GM23248 (cell line): ENCODE measurements around the gene AKR1D1.

Experiments
- EZH2 ChIP-seq: fragments of 200-600 bp; sonication (generic); IDR thresholded peaks from 2 replicates; pipeline ENCODE4 v1.6.1; 2018; ENCODE audit warnings: antibody characterized with exemption, mild to moderate bottlenecking; ENCODE audit not compliant: insufficient read depth, poor library complexity, severe bottlenecking
- EZH2phosphoT487 ChIP-seq: fragments of 200-600 bp; sonication (generic); IDR thresholded peaks from 2 replicates; pipeline ENCODE4 v1.6.1; 2018; ENCODE audit warnings: antibody characterized with exemption, moderate library complexity, mild to moderate bottlenecking, low read depth; ENCODE audit not compliant: insufficient read depth

DNA sequence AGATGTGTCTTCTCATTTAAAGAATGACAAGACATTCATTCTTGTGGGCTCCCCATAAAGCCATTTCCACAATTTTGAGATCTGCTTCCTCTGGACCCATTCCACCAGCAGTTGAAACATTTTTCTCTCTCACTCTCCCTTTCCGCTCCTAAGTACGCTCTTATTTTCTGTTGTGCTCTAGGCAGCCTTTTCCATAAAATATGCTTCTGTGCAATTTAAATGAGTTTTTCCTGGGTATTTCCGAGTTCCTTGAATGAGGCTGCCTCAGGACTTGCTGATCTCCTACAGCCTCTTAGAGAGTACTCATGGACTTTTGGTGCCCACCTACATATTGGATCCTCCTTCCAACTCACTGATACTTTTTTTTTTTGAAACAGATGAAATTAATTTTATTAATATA, 23.6 kb upstream of the AKR1D1 start:
- no peak for TF ChIP-seq EZH2phosphoT487
- no peak for TF ChIP-seq EZH2
